ENCODE results near the gene THBS4. TPM values are rescaled to one million over a fixed set of nuclear protein-coding genes. Genes with fewer than 3 reads are reported as not detected.

THBS4 gene
- total RNA-seq, 2 donors from 2014 or later = 4.7 to 6.7 TPM

GRCh38 chr5:80031109-80031508 lies 4.0 kb upstream of the THBS4 start:
- Mint-ChIP-seq H3K36me3 (ENCODE audit: insufficient read depth in 2 of 2) (peaks cover 0 to 2% of the 10 kb centered on the region in 2 donors), H3K27ac (no peak overlapping the region), H3K27me3 (ENCODE audit: low read depth) (peaks cover 48% of the 10 kb centered on the region), H3K9me3 (no peaks in the 10 kb centered on the region), H3K4me1 (ENCODE audit: low read depth) (peaks cover 41% of the 10 kb centered on the region), H3K4me3 (no peak overlapping the region)
- DNase-seq = no peak
- ATAC-seq (replicated peaks in 1 of 2) = no peak

GRCh38 chr5:80033513-80033912 lies 1.6 kb upstream of the THBS4 start:
- H3K27ac Mint-ChIP-seq = no peak overlapping the region
- peaks cover 54% of the 10 kb centered on the region for H3K27me3 Mint-ChIP-seq (ENCODE audit: low read depth)
- H3K9me3 Mint-ChIP-seq = no peaks in the 10 kb centered on the region
- peaks cover 51% of the 10 kb centered on the region for H3K4me1 Mint-ChIP-seq (ENCODE audit: low read depth)
- ATAC-seq (replicated peaks in 1 of 2) (peak; percentile 86 to 87), DNase-seq (peak; percentile 35 to 38)
- H3K36me3 Mint-ChIP-seq (ENCODE audit: insufficient read depth in 2 of 2) = peaks cover 0 to 3% of the 10 kb centered on the region in 2 donors
- H3K4me3 Mint-ChIP-seq = peak overlapping the region in 1 of 2 donors; percentile 26

GRCh38 chr5:80034559-80034958 lies 589 bp upstream of the THBS4 start:
- ATAC-seq (replicated peaks in 1 of 2) = no peak

GRCh38 chr5:80035839-80036238 lies 691 bp downstream of the THBS4 start:
- H3K4me1 Mint-ChIP-seq (ENCODE audit: low read depth) = peaks cover 51% of the 10 kb centered on the region
- no peak overlapping the region for H3K27ac Mint-ChIP-seq
- DNase-seq (no peak), ATAC-seq (replicated peaks in 1 of 2) (no peak)
- no peaks in the 10 kb centered on the region for H3K9me3 Mint-ChIP-seq
- H3K36me3 Mint-ChIP-seq (ENCODE audit: insufficient read depth in 2 of 2) = peaks cover 0 to 3% of the 10 kb centered on the region in 2 donors
- H3K4me3 Mint-ChIP-seq = peak overlapping the region; percentile 47 to 82
- H3K27me3 Mint-ChIP-seq (ENCODE audit: low read depth) = peaks cover 70% of the 10 kb centered on the region

More at GRCh38 chr5:80034559-80034958, 589 bp upstream of the THBS4 start:
- H3K9me3 Mint-ChIP-seq = no peaks in the 10 kb centered on the region
- DNase-seq = no peak
- no peak overlapping the region for H3K27ac Mint-ChIP-seq
- peaks cover 61% of the 10 kb centered on the region for H3K27me3 Mint-ChIP-seq (ENCODE audit: low read depth)
- H3K4me3 Mint-ChIP-seq = peak overlapping the region; percentile 60 to 73
- H3K4me1 Mint-ChIP-seq (ENCODE audit: low read depth) = peaks cover 51% of the 10 kb centered on the region
- H3K36me3 Mint-ChIP-seq (ENCODE audit: insufficient read depth in 2 of 2) = peaks cover 0 to 3% of the 10 kb centered on the region in 2 donors

DNA sequence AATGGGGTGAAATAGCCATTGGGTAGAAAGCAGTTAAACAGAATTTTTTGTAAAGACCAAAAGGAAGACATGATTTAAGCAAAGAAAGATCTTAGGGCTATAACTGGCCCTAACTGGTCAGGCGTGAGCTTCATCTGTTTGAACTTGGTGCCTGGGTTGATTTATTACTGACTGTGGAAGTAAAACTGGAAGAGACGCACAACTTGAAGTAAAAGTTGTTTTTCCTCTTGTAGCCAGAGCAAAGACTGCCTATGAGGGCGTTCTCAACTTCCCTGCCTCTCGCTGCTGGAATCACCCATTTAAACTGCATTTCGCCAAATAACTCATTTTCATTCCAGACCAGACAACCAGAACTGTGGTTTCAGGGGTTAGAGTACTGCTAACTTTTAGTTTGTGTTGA lies 1.5 kb downstream of the THBS4 start:
- no peak overlapping the region for H3K27ac Mint-ChIP-seq
- no peak for DNase-seq
- H3K4me1 Mint-ChIP-seq (ENCODE audit: low read depth) = peaks cover 43% of the 10 kb centered on the region
- H3K27me3 Mint-ChIP-seq (ENCODE audit: low read depth) = peaks cover 78% of the 10 kb centered on the region
- peaks cover 0 to 3% of the 10 kb centered on the region in 2 donors for H3K36me3 Mint-ChIP-seq (ENCODE audit: insufficient read depth in 2 of 2)
- no peak for ATAC-seq (replicated peaks in 1 of 2)
- H3K9me3 Mint-ChIP-seq = no peaks in the 10 kb centered on the region
- peak overlapping the region; percentile 34 to 82 for H3K4me3 Mint-ChIP-seq

- Mint-ChIP-seq H3K4me3 (peak overlapping the region; percentile 65 to 82), H3K27ac (peak overlapping the region; percentile 83), H3K9me3 (no peaks in the 10 kb centered on the region), H3K27me3 (ENCODE audit: low read depth) (peaks cover 82% of the 10 kb centered on the region), H3K4me1 (ENCODE audit: low read depth) (peaks cover 42% of the 10 kb centered on the region), H3K36me3 (ENCODE audit: insufficient read depth in 2 of 2) (peaks cover 0 to 3% of the 10 kb centered on the region in 2 donors)
- no peak for DNase-seq
- peak; percentile 70 to 79 for ATAC-seq (replicated peaks in 1 of 2)
Measured at GRCh38 chr5:80037366-80037765, 2.2 kb downstream of the THBS4 start.

DNA sequence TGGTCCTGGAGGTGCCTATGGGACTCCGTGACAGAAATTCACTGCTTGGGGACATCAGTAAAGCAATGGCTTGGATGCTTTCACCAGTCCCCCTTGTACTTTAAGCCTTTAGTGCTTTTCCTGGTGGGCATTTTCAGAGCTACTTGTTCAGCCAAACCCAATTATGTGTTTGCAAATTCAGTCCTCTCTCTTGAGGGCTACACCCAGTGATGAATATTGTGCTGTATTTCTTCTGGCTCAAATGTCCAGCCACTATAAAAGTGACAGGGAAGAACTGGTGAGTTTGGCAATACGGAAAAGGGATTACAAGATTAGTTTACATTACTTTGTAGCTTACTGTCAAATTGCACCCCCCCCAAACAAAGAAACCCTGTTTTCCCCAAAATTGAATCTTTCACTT lies 4.5 kb downstream of the THBS4 start:
- H3K4me3 Mint-ChIP-seq = no peak overlapping the region
- peaks cover 26% of the 10 kb centered on the region for H3K4me1 Mint-ChIP-seq (ENCODE audit: low read depth)
- DNase-seq = no peak
- H3K36me3 Mint-ChIP-seq (ENCODE audit: insufficient read depth in 2 of 2) = peaks cover 0 to 3% of the 10 kb centered on the region in 2 donors
- ATAC-seq (replicated peaks in 1 of 2) = no peak
- no peaks in the 10 kb centered on the region for H3K9me3 Mint-ChIP-seq
- H3K27me3 Mint-ChIP-seq (ENCODE audit: low read depth) = peaks cover 76% of the 10 kb centered on the region
- H3K27ac Mint-ChIP-seq = no peak overlapping the region

GRCh38 chr5:80041527-80041926 lies 6.4 kb downstream of the THBS4 start:
- ATAC-seq (replicated peaks in 1 of 2) = no peak
- Mint-ChIP-seq H3K27me3 (ENCODE audit: low read depth) (peaks cover 70% of the 10 kb centered on the region), H3K36me3 (ENCODE audit: insufficient read depth in 2 of 2) (no peaks in the 10 kb centered on the region), H3K27ac (no peak overlapping the region), H3K4me1 (ENCODE audit: low read depth) (peaks cover 16% of the 10 kb centered on the region), H3K9me3 (no peaks in the 10 kb centered on the region), H3K4me3 (no peak overlapping the region)
- DNase-seq = no peak

DNA sequence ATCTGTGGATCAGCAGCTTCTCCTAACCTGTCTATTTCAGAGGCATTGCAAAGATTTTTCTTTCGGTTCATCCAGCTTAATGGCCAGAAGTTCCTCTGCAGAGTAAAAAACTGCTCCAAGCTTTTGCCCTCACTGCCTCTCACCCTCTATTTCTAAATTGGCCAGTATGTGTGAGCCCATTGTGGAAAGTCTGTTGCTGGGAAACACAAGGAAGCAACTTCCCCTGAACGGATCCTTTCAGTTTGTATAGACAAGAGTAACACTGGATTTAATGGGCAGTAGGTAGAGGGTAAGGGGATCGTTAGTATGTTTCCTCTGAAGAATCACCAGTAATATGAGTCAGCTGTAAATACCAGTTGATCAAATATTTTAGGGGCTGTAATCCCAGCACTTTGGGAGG lies 7.2 kb downstream of the THBS4 start:
- H3K27ac Mint-ChIP-seq = no peak overlapping the region
- peaks cover 68% of the 10 kb centered on the region for H3K27me3 Mint-ChIP-seq (ENCODE audit: low read depth)
- ATAC-seq (replicated peaks in 1 of 2) = no peak

DNA sequence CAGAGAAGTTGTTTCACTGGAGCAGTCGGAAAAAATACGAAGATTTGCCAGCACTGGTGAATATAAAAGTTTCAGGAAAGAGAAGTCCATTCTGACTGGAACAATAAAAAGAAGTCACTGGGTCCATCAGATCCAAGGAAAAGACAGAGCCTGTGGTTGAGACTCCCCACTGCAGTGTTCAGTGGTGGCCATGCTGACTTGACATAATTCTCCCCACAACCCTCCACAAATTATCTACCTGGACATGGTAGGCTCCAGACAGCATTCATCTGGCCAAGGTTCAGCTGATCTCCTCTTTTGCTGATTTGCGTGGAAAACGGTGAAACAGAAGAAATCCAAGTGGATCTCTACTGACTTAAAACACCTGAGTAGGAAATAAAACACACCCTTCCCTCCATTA lies 8.0 kb downstream of the THBS4 start:
- H3K4me1 Mint-ChIP-seq (ENCODE audit: low read depth) = no peaks in the 10 kb centered on the region
- DNase-seq = no peak
- H3K9me3 Mint-ChIP-seq = no peaks in the 10 kb centered on the region
- no peak for ATAC-seq (replicated peaks in 1 of 2)
- no peak overlapping the region for H3K4me3 Mint-ChIP-seq
- no peaks in the 10 kb centered on the region for H3K36me3 Mint-ChIP-seq (ENCODE audit: insufficient read depth in 2 of 2)
- H3K27me3 Mint-ChIP-seq (ENCODE audit: low read depth) = peaks cover 62% of the 10 kb centered on the region
- H3K27ac Mint-ChIP-seq = no peak overlapping the region

More for the DNA sequence above, 7.2 kb downstream of the THBS4 start:
- H3K36me3 Mint-ChIP-seq (ENCODE audit: insufficient read depth in 2 of 2) = no peaks in the 10 kb centered on the region
- DNase-seq = no peak
- H3K9me3 Mint-ChIP-seq = no peaks in the 10 kb centered on the region
- H3K4me1 Mint-ChIP-seq (ENCODE audit: low read depth) = peaks cover 8% of the 10 kb centered on the region
- H3K4me3 Mint-ChIP-seq = no peak overlapping the region

- ATAC-seq (replicated peaks in 1 of 2) = no peak
- no peak for DNase-seq
- no peak overlapping the region for H3K27ac Mint-ChIP-seq
- no peaks in the 10 kb centered on the region for H3K36me3 Mint-ChIP-seq (ENCODE audit: insufficient read depth in 2 of 2)
- H3K27me3 Mint-ChIP-seq (ENCODE audit: low read depth) = peaks cover 22% of the 10 kb centered on the region
- no peaks in the 10 kb centered on the region for H3K9me3 Mint-ChIP-seq
- no peaks in the 10 kb centered on the region for H3K4me1 Mint-ChIP-seq (ENCODE audit: low read depth)
- no peak overlapping the region for H3K4me3 Mint-ChIP-seq
Measured at GRCh38 chr5:80048084-80048780, 13.1 kb downstream of the THBS4 start.

- Mint-ChIP-seq H3K9me3 (no peaks in the 10 kb centered on the region), H3K27ac (no peak overlapping the region), H3K36me3 (ENCODE audit: insufficient read depth in 2 of 2) (no peaks in the 10 kb centered on the region), H3K27me3 (ENCODE audit: low read depth) (no peaks in the 10 kb centered on the region), H3K4me3 (no peak overlapping the region), H3K4me1 (ENCODE audit: low read depth) (peaks cover 27% of the 10 kb centered on the region)
- ATAC-seq (replicated peaks in 1 of 2) (no peak), DNase-seq (no peak)
Measured at GRCh38 chr5:80052464-80052863, 17.3 kb downstream of the THBS4 start.

- Mint-ChIP-seq H3K36me3 (ENCODE audit: insufficient read depth in 2 of 2) (no peaks in the 10 kb centered on the region), H3K9me3 (no peaks in the 10 kb centered on the region), H3K27me3 (ENCODE audit: low read depth) (no peaks in the 10 kb centered on the region), H3K4me3 (no peak overlapping the region), H3K4me1 (ENCODE audit: low read depth) (peaks cover 28% of the 10 kb centered on the region), H3K27ac (no peak overlapping the region)
- DNase-seq (peak in 1 of 2 donors; percentile 15), ATAC-seq (replicated peaks in 1 of 2) (peak; percentile 85 to 88)
Measured at GRCh38 chr5:80054682-80055081, 19.5 kb downstream of the THBS4 start.

Data from activated T-cell treated with anti-CD3 and anti-CD28 coated beads, Interleukin-2, amount 50 U/mL, for 72 hours (primary cell).